ENCODE data around the gene TBCE.

DNA sequence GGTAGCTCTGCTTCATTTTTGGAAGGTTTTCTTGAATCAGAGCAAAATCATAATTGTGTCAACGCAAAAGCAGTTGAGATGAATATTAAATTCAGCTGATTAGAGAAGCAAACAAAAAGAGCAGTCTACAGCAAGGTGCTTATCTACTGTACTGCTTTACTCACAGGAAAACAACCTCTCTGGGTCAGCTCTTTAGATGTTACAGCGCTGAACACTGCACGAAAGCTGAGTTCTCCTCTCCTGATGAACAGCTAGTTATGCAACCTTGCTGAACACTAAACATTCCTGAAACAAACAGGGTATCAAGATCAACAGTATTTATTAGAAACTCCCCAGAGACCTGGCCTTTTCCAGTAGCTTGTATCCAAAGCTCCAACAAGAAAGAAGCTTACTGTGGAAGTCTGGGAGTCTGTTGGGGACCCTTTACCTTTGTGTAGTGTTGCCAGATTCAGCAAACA, 41.3 kb downstream of the TBCE start:
- TF ChIP-seq JUND (IDR thresholded peaks at IDR 0.05): no peak
- TF ChIP-seq, protein P1, sequence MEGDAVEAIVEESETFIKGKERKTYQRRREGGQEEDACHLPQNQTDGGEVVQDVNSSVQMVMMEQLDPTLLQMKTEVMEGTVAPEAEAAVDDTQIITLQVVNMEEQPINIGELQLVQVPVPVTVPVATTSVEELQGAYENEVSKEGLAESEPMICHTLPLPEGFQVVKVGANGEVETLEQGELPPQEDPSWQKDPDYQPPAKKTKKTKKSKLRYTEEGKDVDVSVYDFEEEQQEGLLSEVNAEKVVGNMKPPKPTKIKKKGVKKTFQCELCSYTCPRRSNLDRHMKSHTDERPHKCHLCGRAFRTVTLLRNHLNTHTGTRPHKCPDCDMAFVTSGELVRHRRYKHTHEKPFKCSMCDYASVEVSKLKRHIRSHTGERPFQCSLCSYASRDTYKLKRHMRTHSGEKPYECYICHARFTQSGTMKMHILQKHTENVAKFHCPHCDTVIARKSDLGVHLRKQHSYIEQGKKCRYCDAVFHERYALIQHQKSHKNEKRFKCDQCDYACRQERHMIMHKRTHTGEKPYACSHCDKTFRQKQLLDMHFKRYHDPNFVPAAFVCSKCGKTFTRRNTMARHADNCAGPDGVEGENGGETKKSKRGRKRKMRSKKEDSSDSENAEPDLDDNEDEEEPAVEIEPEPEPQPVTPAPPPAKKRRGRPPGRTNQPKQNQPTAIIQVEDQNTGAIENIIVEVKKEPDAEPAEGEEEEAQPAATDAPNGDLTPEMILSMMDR (IDR thresholded peaks at IDR 0.05; ENCODE audit: low read depth, low read length, missing input control): no peak
- TF ChIP-seq, protein P2, sequence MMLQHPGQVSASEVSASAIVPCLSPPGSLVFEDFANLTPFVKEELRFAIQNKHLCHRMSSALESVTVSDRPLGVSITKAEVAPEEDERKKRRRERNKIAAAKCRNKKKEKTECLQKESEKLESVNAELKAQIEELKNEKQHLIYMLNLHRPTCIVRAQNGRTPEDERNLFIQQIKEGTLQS (IDR thresholded peaks at IDR 0.05): no peak
- TF ChIP-seq, protein P3, sequence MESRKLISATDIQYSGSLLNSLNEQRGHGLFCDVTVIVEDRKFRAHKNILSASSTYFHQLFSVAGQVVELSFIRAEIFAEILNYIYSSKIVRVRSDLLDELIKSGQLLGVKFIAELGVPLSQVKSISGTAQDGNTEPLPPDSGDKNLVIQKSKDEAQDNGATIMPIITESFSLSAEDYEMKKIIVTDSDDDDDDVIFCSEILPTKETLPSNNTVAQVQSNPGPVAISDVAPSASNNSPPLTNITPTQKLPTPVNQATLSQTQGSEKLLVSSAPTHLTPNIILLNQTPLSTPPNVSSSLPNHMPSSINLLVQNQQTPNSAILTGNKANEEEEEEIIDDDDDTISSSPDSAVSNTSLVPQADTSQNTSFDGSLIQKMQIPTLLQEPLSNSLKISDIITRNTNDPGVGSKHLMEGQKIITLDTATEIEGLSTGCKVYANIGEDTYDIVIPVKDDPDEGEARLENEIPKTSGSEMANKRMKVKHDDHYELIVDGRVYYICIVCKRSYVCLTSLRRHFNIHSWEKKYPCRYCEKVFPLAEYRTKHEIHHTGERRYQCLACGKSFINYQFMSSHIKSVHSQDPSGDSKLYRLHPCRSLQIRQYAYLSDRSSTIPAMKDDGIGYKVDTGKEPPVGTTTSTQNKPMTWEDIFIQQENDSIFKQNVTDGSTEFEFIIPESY (IDR thresholded peaks at IDR 0.05): no peak
- TF ChIP-seq GABPA (IDR thresholded peaks at IDR 0.05 in 1 of 2, conservative IDR thresholded peaks at IDR 0.05 in 1 of 2): no peak
- TF ChIP-seq, protein P4, sequence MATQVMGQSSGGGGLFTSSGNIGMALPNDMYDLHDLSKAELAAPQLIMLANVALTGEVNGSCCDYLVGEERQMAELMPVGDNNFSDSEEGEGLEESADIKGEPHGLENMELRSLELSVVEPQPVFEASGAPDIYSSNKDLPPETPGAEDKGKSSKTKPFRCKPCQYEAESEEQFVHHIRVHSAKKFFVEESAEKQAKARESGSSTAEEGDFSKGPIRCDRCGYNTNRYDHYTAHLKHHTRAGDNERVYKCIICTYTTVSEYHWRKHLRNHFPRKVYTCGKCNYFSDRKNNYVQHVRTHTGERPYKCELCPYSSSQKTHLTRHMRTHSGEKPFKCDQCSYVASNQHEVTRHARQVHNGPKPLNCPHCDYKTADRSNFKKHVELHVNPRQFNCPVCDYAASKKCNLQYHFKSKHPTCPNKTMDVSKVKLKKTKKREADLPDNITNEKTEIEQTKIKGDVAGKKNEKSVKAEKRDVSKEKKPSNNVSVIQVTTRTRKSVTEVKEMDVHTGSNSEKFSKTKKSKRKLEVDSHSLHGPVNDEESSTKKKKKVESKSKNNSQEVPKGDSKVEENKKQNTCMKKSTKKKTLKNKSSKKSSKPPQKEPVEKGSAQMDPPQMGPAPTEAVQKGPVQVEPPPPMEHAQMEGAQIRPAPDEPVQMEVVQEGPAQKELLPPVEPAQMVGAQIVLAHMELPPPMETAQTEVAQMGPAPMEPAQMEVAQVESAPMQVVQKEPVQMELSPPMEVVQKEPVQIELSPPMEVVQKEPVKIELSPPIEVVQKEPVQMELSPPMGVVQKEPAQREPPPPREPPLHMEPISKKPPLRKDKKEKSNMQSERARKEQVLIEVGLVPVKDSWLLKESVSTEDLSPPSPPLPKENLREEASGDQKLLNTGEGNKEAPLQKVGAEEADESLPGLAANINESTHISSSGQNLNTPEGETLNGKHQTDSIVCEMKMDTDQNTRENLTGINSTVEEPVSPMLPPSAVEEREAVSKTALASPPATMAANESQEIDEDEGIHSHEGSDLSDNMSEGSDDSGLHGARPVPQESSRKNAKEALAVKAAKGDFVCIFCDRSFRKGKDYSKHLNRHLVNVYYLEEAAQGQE (IDR thresholded peaks at IDR 0.05): no peak
- no peak for TF ChIP-seq YY1 (IDR thresholded peaks at IDR 0.05)
- no peak for TF ChIP-seq EGR1 (IDR thresholded peaks at IDR 0.05; ENCODE audit: low read depth in 2 of 2)
- TF ChIP-seq, protein P5, sequence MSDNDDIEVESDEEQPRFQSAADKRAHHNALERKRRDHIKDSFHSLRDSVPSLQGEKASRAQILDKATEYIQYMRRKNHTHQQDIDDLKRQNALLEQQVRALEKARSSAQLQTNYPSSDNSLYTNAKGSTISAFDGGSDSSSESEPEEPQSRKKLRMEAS (IDR thresholded peaks at IDR 0.05): no peak

Measured in liver (tissue), 3 donors.